HCT116 (cell line): Measurements from ENCODE around the gene HGFAC. TPM values are rescaled to one million over a fixed set of nuclear protein-coding genes. Genes with fewer than 3 reads are reported as not detected.

Source experiments
- ATAC-seq: fragments of 200-7000 bp; cut with Tn5 transposase; 2 replicates; pipeline ENCODE4 v1.9.1; 2020; ENCODE audit warnings: mild to moderate bottlenecking, moderate library complexity
- BruUV-seq: library from RNA; stranded (reverse); fragments of 400-500 nt; replicated peaks from 2 replicates; lab custom pipeline; 2021; lab: Mats Ljungman, UMichigan
- CTCF ChIA-PET: fragments of 300-600 bp; sonication (Branson Sonifier 250); formaldehyde crosslinking; loops from one replicate; lab custom pipeline; 2021; ENCODE audit warnings: antibody characterized with exemption; lab: Charles Lee
- POLR2A ChIA-PET: fragments of 300-600, 350-600 bp; sonication (Branson Sonifier 250); formaldehyde crosslinking; loops from one replicate; lab custom pipeline; 2021; ENCODE audit warnings: antibody characterized with exemption; lab: Charles Lee
- RAD21 ChIA-PET, 2 experiments: fragments of 300-600 bp; sonication (Branson Sonifier 250); formaldehyde crosslinking; loops; one replicate each; lab custom pipeline; 2023; ENCODE audit warnings: low total read pairs in 2 of 2; ENCODE audit not compliant: uncharacterized antibody in 2 of 2, unreplicated experiment in 2 of 2, low non-redundant PET in 1 of 2; lab: Charles Lee
- DNase-seq: peaks from one replicate; pipeline ENCODE4 v3.0.0-alpha.2; 2010; ENCODE audit warnings: low read depth, low spot score
- H2AFZ ChIP-seq: fragments of 200-600 bp; shearing (Covaris generic), sonication (generic); 2 replicates; pipeline ENCODE4 v1.6.1; 2017; ENCODE audit warnings: low read depth, mixed run types, mixed read lengths, antibody characterized with exemption, low read length; ENCODE audit not compliant: poor library complexity, severe bottlenecking
- H3K27ac ChIP-seq: 2 replicates; pipeline ENCODE4 v1.5.1; 2012; ENCODE audit warnings: low read depth, low read length
- H3K27me3 ChIP-seq: fragments of 200-600 bp; sonication (generic); 2 replicates; pipeline ENCODE4 v1.6.1; 2016; ENCODE audit warnings: mixed run types, low read length, mixed read lengths; ENCODE audit not compliant: insufficient read depth
- H3K36me3 ChIP-seq, 2 experiments: fragments of 200-500 bp in 1 of 2; fragments of 200-600 bp in 1 of 2; sonication (Bioruptor generic) in 1 of 2; sonication (generic) in 1 of 2; 2 replicates each; pipeline versions ENCODE4 v1.5.1 to v1.6.1; 2014 to 2016; ENCODE audit warnings: low read length in 2 of 2, inconsistent platforms in 1 of 2, mixed read lengths in 1 of 2, mixed run types in 1 of 2; ENCODE audit not compliant: insufficient read depth in 2 of 2, control insufficient read depth in 1 of 2
- H3K4me1 ChIP-seq, 2 experiments: fragments of 200-600 bp in 1 of 2; sonication (generic) in 1 of 2; 2 replicates each; pipeline versions ENCODE4 v1.5.1 to v1.6.1; 2012 to 2017; ENCODE audit warnings: low read length in 2 of 2, inconsistent platforms in 1 of 2, mild to moderate bottlenecking in 1 of 2, mixed read lengths in 1 of 2, mixed run types in 1 of 2, moderate library complexity in 1 of 2; ENCODE audit not compliant: insufficient read depth in 2 of 2, control insufficient read depth in 1 of 2
- H3K4me2 ChIP-seq: fragments of 200-600 bp; sonication (generic); 2 replicates; pipeline ENCODE4 v1.6.1; 2017; ENCODE audit warnings: mixed run types, low read length, mixed read lengths
- H3K4me3 ChIP-seq, 2 experiments: fragments of 200-600 bp in 1 of 2; sonication (generic) in 1 of 2; replicated peaks in 1 of 2; 2 replicates each; pipeline ENCODE4 v1.5.1; 2011 to 2016; ENCODE audit warnings: low read length in 2 of 2, control low read depth in 1 of 2, low read depth in 1 of 2, mild to moderate bottlenecking in 1 of 2, mixed read lengths in 1 of 2, mixed run types in 1 of 2
- H3K79me2 ChIP-seq: fragments of 200-600 bp; sonication (generic); 2 replicates; pipeline ENCODE4 v1.6.1; 2017; ENCODE audit warnings: mild to moderate bottlenecking, mixed run types, low read length, moderate library complexity, mixed read lengths; ENCODE audit not compliant: insufficient read depth
- H3K9ac ChIP-seq: fragments of 200-600 bp; sonication (generic); 2 replicates; pipeline ENCODE4 v1.6.1; 2016; ENCODE audit warnings: low read length, mixed read lengths
- H3K9me2 ChIP-seq: fragments of 200-600 bp; sonication (generic), shearing (Covaris generic); 2 replicates; pipeline ENCODE4 v1.6.1; 2017; ENCODE audit warnings: mixed run types, mild to moderate bottlenecking, moderate library complexity; ENCODE audit not compliant: insufficient read depth
- H3K9me3 ChIP-seq, 2 experiments: fragments of 200-500 bp in 1 of 2; fragments of 200-600 bp in 1 of 2; sonication (Bioruptor generic) in 1 of 2; sonication (generic) in 1 of 2; 2 replicates each; pipeline ENCODE4 v1.6.1; 2014 to 2017; ENCODE audit warnings: low read length in 2 of 2, mixed read lengths in 2 of 2, inconsistent platforms in 1 of 2, low read depth in 1 of 2, mild to moderate bottlenecking in 1 of 2, mixed run types in 1 of 2, moderate library complexity in 1 of 2; ENCODE audit not compliant: control insufficient read depth in 1 of 2, insufficient read depth in 1 of 2
- H4K20me1 ChIP-seq: fragments of 200-600 bp; sonication (generic), shearing (Covaris generic); 2 replicates; pipeline ENCODE4 v1.6.1; 2017; ENCODE audit warnings: mixed run types, mild to moderate bottlenecking, moderate library complexity; ENCODE audit not compliant: insufficient read depth
- EGR1 ChIP-seq: IDR thresholded peaks from 2 replicates; pipeline ENCODE4 v1.6.1; 2012; ENCODE audit warnings: low read depth
- EZH2 ChIP-seq: fragments of 200-600 bp; sonication (generic); IDR thresholded peaks from 2 replicates; pipeline ENCODE4 v1.6.1; 2017; ENCODE audit warnings: antibody characterized with exemption, mixed run types
- MAX ChIP-seq: IDR thresholded peaks from 2 replicates; pipeline ENCODE4 v1.6.1; 2012
- SIN3A ChIP-seq: IDR thresholded peaks from 2 replicates; pipeline ENCODE4 v1.6.1; 2012; ENCODE audit warnings: low read depth
- TCF7L2 ChIP-seq: IDR thresholded peaks from 2 replicates; pipeline ENCODE4 v1.7.0; 2011; ENCODE audit warnings: borderline replicate concordance, inconsistent platforms; ENCODE audit not compliant: insufficient read depth, insufficient read length; ENCODE audit errors: extremely low read depth
- YY1 ChIP-seq: IDR thresholded peaks from 2 replicates; pipeline ENCODE4 v1.6.1; 2011; ENCODE audit warnings: low read length, low read depth, moderate library complexity, mild to moderate bottlenecking; ENCODE audit not compliant: insufficient replicate concordance; ENCODE audit errors: extremely low read depth
- intact Hi-C: fragments of 100-400 bp; cut with micrococcal nuclease; formaldehyde crosslinking; loops from 2 replicates; pipeline ENCODE4 v1.10.0; 2022
- total RNA-seq: library from RNA; stranded (reverse); gene quantifications from one replicate; pipeline ENCODE4 v1.2.1, GENCODE V29; 2021; ENCODE audit not compliant: unreplicated experiment
- TF ChIP-seq, protein P1 (sequence below): IDR thresholded peaks from 2 replicates; pipeline ENCODE4 v1.6.1; 2012; ENCODE audit warnings: low read depth

Gene HGFAC
- total RNA-seq, 1 experiment from 2014 or later, result 1.1 TPM

DNA sequence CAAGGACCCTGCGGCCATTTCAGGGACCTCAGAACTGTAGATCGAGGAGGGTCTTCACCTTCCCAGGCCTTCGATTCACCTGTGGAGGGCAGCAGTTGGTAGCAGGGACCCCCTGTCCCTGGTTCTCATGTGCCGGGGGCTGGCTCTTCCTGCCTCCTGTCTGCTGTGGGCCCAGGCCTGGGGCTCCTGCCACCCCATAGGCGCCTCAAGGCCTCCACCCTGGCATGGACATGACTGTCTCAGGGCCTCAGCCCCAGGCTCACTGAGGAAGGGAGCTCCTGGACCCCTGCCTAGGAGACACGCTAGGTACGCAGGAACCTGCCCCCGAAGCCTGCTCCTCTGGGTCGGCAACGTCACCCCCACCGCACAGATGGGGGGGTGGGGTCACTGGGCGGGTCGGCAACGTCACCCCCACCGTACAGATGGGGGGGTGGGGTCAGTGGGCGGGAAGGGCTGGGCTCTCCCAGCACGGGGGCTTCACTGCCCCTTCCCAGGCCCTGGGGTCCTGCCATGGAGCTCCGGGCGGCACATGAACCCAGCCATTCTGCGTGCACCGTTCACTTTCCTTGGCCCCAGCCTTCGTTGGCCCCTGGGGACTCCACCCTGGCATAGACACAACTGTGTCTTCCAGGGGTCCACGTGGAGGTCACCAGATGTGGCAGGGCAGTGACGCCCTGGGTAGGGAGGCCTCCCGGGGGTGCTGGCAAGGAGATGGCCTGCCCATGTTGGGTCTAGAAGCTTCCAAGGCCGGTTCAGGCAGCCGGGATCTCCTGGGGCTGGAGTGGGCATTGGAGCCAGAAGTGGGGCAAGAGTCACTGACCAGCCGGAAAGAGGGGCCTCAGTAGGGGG is 3.5 kb upstream of the HGFAC start:
- intact Hi-C loops, result no loop called here
- DNase-seq, result no peak
- no peak overlapping the region for H3K4me3 ChIP-seq
- no TSS peak for BruUV-seq
- H3K27me3 ChIP-seq, result no peaks in the 10 kb centered on the region
- no peak overlapping the region for H3K4me2 ChIP-seq
- H2AFZ ChIP-seq, result no peak overlapping the region
- peak overlapping the region; percentile 100 for H3K27ac ChIP-seq
- TF ChIP-seq, protein P1, sequence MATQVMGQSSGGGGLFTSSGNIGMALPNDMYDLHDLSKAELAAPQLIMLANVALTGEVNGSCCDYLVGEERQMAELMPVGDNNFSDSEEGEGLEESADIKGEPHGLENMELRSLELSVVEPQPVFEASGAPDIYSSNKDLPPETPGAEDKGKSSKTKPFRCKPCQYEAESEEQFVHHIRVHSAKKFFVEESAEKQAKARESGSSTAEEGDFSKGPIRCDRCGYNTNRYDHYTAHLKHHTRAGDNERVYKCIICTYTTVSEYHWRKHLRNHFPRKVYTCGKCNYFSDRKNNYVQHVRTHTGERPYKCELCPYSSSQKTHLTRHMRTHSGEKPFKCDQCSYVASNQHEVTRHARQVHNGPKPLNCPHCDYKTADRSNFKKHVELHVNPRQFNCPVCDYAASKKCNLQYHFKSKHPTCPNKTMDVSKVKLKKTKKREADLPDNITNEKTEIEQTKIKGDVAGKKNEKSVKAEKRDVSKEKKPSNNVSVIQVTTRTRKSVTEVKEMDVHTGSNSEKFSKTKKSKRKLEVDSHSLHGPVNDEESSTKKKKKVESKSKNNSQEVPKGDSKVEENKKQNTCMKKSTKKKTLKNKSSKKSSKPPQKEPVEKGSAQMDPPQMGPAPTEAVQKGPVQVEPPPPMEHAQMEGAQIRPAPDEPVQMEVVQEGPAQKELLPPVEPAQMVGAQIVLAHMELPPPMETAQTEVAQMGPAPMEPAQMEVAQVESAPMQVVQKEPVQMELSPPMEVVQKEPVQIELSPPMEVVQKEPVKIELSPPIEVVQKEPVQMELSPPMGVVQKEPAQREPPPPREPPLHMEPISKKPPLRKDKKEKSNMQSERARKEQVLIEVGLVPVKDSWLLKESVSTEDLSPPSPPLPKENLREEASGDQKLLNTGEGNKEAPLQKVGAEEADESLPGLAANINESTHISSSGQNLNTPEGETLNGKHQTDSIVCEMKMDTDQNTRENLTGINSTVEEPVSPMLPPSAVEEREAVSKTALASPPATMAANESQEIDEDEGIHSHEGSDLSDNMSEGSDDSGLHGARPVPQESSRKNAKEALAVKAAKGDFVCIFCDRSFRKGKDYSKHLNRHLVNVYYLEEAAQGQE, result no peak
- TF ChIP-seq TCF7L2 (no peak), EGR1 (no peak), SIN3A (no peak), YY1 (no peak), EZH2 (no peak), MAX (no peak)
- no peaks in the 10 kb centered on the region for H3K79me2 ChIP-seq
- no peaks in the 10 kb centered on the region for H3K9me3 ChIP-seq
- ChIA-PET RAD21 (no interaction called here), CTCF (no interaction called here), POLR2A (no interaction called here)
- no peaks in the 10 kb centered on the region for H3K36me3 ChIP-seq
- H3K9ac ChIP-seq, result peak overlapping the region; percentile 66
- no peak for ATAC-seq
- H3K9me2 ChIP-seq, result no peaks in the 10 kb centered on the region
- H4K20me1 ChIP-seq, result no peaks in the 10 kb centered on the region
- H3K4me1 ChIP-seq, result peaks cover 25 to 42% of the 10 kb centered on the region in 2 experiments
